A204.1 (cell line): ENCODE data around the gene USP32.
"Not testable (repeated sequence)": the region's sequence is repeated elsewhere in the genome, so short reads cannot be mapped to it uniquely, and the experiment has no call there.

Experiments used
- FAIRE-seq: peaks from 2 replicates; lab custom pipeline; 2012; peaks lifted over from hg19 to GRCh38; lab: Jason Lieb, UNC

USP32 gene

GRCh38 chr17:60333072-60333471 lies 58.9 kb downstream of the USP32 start:
- FAIRE-seq: not testable (repeated sequence)

- FAIRE-seq: no peak
Observed at GRCh38 chr17:60332574-60332973, 59.4 kb downstream of the USP32 start.

- no peak for FAIRE-seq
Observed at GRCh38 chr17:60330731-60331130, 61.2 kb downstream of the USP32 start.

GRCh38 chr17:60328679-60329078 lies 63.3 kb downstream of the USP32 start:
- no peak for FAIRE-seq

- FAIRE-seq: no peak
Observed at GRCh38 chr17:60327901-60328273, 64.0 kb downstream of the USP32 start.

- FAIRE-seq: no peak
Observed at GRCh38 chr17:60327134-60327900, 64.6 kb downstream of the USP32 start.

- no peak for FAIRE-seq
Observed at GRCh38 chr17:60326702-60327101, 65.2 kb downstream of the USP32 start.

- no peak for FAIRE-seq
Observed at GRCh38 chr17:60325730-60326524, 66.0 kb downstream of the USP32 start.

GRCh38 chr17:60323754-60324153 lies 68.2 kb downstream of the USP32 start:
- FAIRE-seq: no peak

GRCh38 chr17:60322056-60322387 lies 69.9 kb downstream of the USP32 start:
- no peak for FAIRE-seq

GRCh38 chr17:60321336-60322055 lies 70.4 kb downstream of the USP32 start:
- FAIRE-seq: no peak

GRCh38 chr17:60318830-60319229 lies 73.1 kb downstream of the USP32 start:
- FAIRE-seq: no peak

GRCh38 chr17:60318326-60318725 lies 73.6 kb downstream of the USP32 start:
- FAIRE-seq: no peak

GRCh38 chr17:60315650-60316049 lies 76.3 kb downstream of the USP32 start:
- FAIRE-seq: no peak

GRCh38 chr17:60314900-60315299 lies 77.0 kb downstream of the USP32 start:
- FAIRE-seq: not testable (repeated sequence)

GRCh38 chr17:60314423-60314822 lies 77.5 kb downstream of the USP32 start:
- no peak for FAIRE-seq

GRCh38 chr17:60311936-60312335 lies 80.0 kb downstream of the USP32 start:
- FAIRE-seq: no peak

- FAIRE-seq: no peak
Observed at GRCh38 chr17:60311186-60311585, 80.7 kb downstream of the USP32 start.

GRCh38 chr17:60305141-60305540 lies 86.8 kb downstream of the USP32 start:
- FAIRE-seq: no peak

GRCh38 chr17:60304502-60304901 lies 87.4 kb downstream of the USP32 start:
- no peak for FAIRE-seq

- no peak for FAIRE-seq
Observed at GRCh38 chr17:60303406-60304099, 88.4 kb downstream of the USP32 start.

GRCh38 chr17:60301649-60302048 lies 90.3 kb downstream of the USP32 start:
- FAIRE-seq: no peak

GRCh38 chr17:60300949-60301348 lies 91.0 kb downstream of the USP32 start:
- no peak for FAIRE-seq
